ENCODE data around the gene OCA2. TPM values are rescaled to one million over a fixed set of nuclear protein-coding genes. Genes with fewer than 3 reads are reported as not detected.
"Not testable (repeated sequence)": the region's sequence is repeated elsewhere in the genome, so short reads cannot be mapped to it uniquely, and the experiment has no call there.

OCA2 gene
- polyA plus RNA-seq, 1 donor (not counting 4 experiments of a cell fraction or from before 2014, with no cell fraction given): 0.05 TPM

GRCh38 chr15:28123408-28124023 lies 24.4 kb upstream of the OCA2 start:
- Histone ChIP-seq H3K4me1 (ENCODE audit: control insufficient read depth, extremely low read depth, insufficient read depth, low read length) (peaks cover 7% of the 10 kb centered on the region), H3K36me3 (ENCODE audit: control insufficient read depth in 2 of 2, extremely low read depth in 1 of 2, insufficient read depth in 2 of 2, low read length in 2 of 2) (peaks cover 20 to 23% of the 10 kb centered on the region in 2 experiments), H3K9ac (ENCODE audit: control insufficient read depth, extremely low read depth, insufficient read depth, low read length) (no peak overlapping the region), H3K27me3 (ENCODE audit: control insufficient read depth, extremely low read depth, insufficient read depth, low read length) (no peaks in the 10 kb centered on the region), H2AFZ (ENCODE audit: control insufficient read depth, low read length) (no peak overlapping the region), H3K27ac (ENCODE audit: control insufficient read depth, insufficient read depth, low read length) (peak overlapping the region; percentile 53), H4K20me1 (ENCODE audit: control insufficient read depth, extremely low read depth, insufficient read depth, low read length) (peaks cover 3% of the 10 kb centered on the region), H3K4me2 (ENCODE audit: control insufficient read depth, extremely low read depth, insufficient read depth, low read depth, low read length) (peak overlapping the region; percentile 20), H3K9me1 (ENCODE audit: control insufficient read depth, extremely low read depth, insufficient read depth, low read length) (no peaks in the 10 kb centered on the region), H3K79me2 (ENCODE audit: control insufficient read depth, insufficient read depth, low read length) (no peaks in the 10 kb centered on the region), H3K4me3 (ENCODE audit: control insufficient read depth in 2 of 3, extremely low read depth in 1 of 3, insufficient read depth in 2 of 3, low read depth in 1 of 3, low read length in 3 of 3) (no peak overlapping the region), H3K9me3 (ENCODE audit: control insufficient read depth, low read depth, low read length) (no peaks in the 10 kb centered on the region)
- DNase-seq (ENCODE audit: low read depth, low spot score) (peak; percentile 59), FAIRE-seq (peak; percentile 74)
- TF ChIP-seq, protein P1, sequence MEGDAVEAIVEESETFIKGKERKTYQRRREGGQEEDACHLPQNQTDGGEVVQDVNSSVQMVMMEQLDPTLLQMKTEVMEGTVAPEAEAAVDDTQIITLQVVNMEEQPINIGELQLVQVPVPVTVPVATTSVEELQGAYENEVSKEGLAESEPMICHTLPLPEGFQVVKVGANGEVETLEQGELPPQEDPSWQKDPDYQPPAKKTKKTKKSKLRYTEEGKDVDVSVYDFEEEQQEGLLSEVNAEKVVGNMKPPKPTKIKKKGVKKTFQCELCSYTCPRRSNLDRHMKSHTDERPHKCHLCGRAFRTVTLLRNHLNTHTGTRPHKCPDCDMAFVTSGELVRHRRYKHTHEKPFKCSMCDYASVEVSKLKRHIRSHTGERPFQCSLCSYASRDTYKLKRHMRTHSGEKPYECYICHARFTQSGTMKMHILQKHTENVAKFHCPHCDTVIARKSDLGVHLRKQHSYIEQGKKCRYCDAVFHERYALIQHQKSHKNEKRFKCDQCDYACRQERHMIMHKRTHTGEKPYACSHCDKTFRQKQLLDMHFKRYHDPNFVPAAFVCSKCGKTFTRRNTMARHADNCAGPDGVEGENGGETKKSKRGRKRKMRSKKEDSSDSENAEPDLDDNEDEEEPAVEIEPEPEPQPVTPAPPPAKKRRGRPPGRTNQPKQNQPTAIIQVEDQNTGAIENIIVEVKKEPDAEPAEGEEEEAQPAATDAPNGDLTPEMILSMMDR (optimal IDR thresholded peaks at IDR 0.05 in 1 of 3, IDR thresholded peaks at IDR 0.05 in 1 of 3, conservative IDR thresholded peaks at IDR 0.05 in 1 of 3; ENCODE audit: extremely low read depth in 1 of 3, insufficient read depth in 2 of 3, low read length in 3 of 3): peak; percentile 64 to 76 (median 75)
- no peak for TF ChIP-seq EZH2 (IDR thresholded peaks at IDR 0.05; ENCODE audit: low read length)
- dilution Hi-C loops (cut with MboI; ENCODE audit: extremely low pct_ligation_motif_present, low sequenced_read_pairs): no loop called here

DNA sequence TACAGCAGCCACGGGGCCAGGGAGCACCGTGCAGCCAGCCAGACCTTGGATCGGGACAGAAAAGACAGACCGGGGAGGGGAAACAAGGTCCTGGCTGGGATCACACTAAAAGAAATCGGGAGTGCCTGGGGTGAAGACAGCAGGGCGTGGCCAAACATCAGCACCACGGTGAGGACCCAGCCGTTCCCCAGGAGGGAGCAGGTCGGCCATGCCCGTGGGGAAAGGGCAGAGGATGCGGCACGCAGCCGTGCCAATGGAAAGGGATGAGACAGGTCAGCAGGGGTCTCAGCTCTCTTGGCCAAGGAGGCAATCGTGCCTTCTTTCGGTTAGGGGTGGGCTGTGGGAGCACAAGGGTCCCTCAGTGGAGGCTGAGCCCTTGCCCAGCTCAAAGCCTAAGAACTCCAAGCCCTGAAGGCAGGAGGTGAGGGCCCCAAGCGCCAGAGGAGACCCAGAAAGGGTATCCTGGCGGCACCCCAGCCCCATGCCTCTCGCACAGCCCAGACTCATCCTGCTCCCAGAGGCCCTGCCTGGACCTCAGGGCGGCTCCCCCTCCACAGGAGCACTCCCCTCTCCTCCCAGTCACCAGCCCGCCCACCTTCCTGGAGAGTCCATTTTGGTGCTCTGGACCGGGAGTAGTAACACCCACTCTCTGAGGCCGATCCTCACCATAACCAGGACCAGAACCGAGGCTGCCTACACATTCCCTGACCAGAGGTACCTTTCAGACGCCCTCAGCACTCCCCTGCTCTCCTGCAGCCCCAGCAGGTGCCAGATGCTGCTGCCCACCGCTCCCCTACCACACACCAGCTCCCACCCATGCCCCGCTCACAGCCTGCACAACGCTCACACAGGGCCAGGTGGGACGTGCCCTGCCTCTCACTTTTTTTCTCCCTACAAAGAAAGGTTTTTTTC lies 23.2 kb upstream of the OCA2 start:
- H3K79me2 ChIP-seq (ENCODE audit: control insufficient read depth, insufficient read depth, low read length): no peaks in the 10 kb centered on the region
- H3K27ac ChIP-seq (ENCODE audit: control insufficient read depth, insufficient read depth, low read length): no peak overlapping the region
- H3K4me1 ChIP-seq (ENCODE audit: control insufficient read depth, extremely low read depth, insufficient read depth, low read length): peaks cover 7% of the 10 kb centered on the region
- DNase-seq (ENCODE audit: low read depth, low spot score): no peak
- no peak overlapping the region for H3K4me2 ChIP-seq (ENCODE audit: control insufficient read depth, extremely low read depth, insufficient read depth, low read depth, low read length)
- no peaks in the 10 kb centered on the region for H3K9me3 ChIP-seq (ENCODE audit: control insufficient read depth, low read depth, low read length)
- H3K9me1 ChIP-seq (ENCODE audit: control insufficient read depth, extremely low read depth, insufficient read depth, low read length): no peaks in the 10 kb centered on the region
- no peaks in the 10 kb centered on the region for H3K27me3 ChIP-seq (ENCODE audit: control insufficient read depth, extremely low read depth, insufficient read depth, low read length)
- no peak overlapping the region for H2AFZ ChIP-seq (ENCODE audit: control insufficient read depth, low read length)
- dilution Hi-C loops (cut with MboI; ENCODE audit: extremely low pct_ligation_motif_present, low sequenced_read_pairs): no loop called here
- no peak overlapping the region for H3K4me3 ChIP-seq (ENCODE audit: control insufficient read depth in 2 of 3, extremely low read depth in 1 of 3, insufficient read depth in 2 of 3, low read depth in 1 of 3, low read length in 3 of 3)
- H4K20me1 ChIP-seq (ENCODE audit: control insufficient read depth, extremely low read depth, insufficient read depth, low read length): peaks cover 3% of the 10 kb centered on the region
- TF ChIP-seq EZH2 (IDR thresholded peaks at IDR 0.05; ENCODE audit: low read length): no peak
- TF ChIP-seq, protein P1 (optimal IDR thresholded peaks at IDR 0.05 in 1 of 3, IDR thresholded peaks at IDR 0.05 in 1 of 3, conservative IDR thresholded peaks at IDR 0.05 in 1 of 3; ENCODE audit: extremely low read depth in 1 of 3, insufficient read depth in 2 of 3, low read length in 3 of 3): no peak
- H3K9ac ChIP-seq (ENCODE audit: control insufficient read depth, extremely low read depth, insufficient read depth, low read length): no peak overlapping the region
- FAIRE-seq: no peak
- peaks cover 22 to 25% of the 10 kb centered on the region in 2 experiments for H3K36me3 ChIP-seq (ENCODE audit: control insufficient read depth in 2 of 2, extremely low read depth in 1 of 2, insufficient read depth in 2 of 2, low read length in 2 of 2)

GRCh38 chr15:28121577-28121976 lies 22.5 kb upstream of the OCA2 start:
- H3K4me2 ChIP-seq (ENCODE audit: control insufficient read depth, extremely low read depth, insufficient read depth, low read depth, low read length); H3K9me3 ChIP-seq (ENCODE audit: control insufficient read depth, low read depth, low read length); DNase-seq (ENCODE audit: low read depth, low spot score); H3K27me3 ChIP-seq (ENCODE audit: control insufficient read depth, extremely low read depth, insufficient read depth, low read length); H3K9ac ChIP-seq (ENCODE audit: control insufficient read depth, extremely low read depth, insufficient read depth, low read length); H3K4me1 ChIP-seq (ENCODE audit: control insufficient read depth, extremely low read depth, insufficient read depth, low read length); H2AFZ ChIP-seq (ENCODE audit: control insufficient read depth, low read length); dilution Hi-C loops (cut with MboI; ENCODE audit: extremely low pct_ligation_motif_present, low sequenced_read_pairs); H3K27ac ChIP-seq (ENCODE audit: control insufficient read depth, insufficient read depth, low read length); FAIRE-seq; H3K4me3 ChIP-seq (ENCODE audit: control insufficient read depth in 2 of 3, extremely low read depth in 1 of 3, insufficient read depth in 2 of 3, low read depth in 1 of 3, low read length in 3 of 3); H3K9me1 ChIP-seq (ENCODE audit: control insufficient read depth, extremely low read depth, insufficient read depth, low read length); H3K79me2 ChIP-seq (ENCODE audit: control insufficient read depth, insufficient read depth, low read length); H4K20me1 ChIP-seq (ENCODE audit: control insufficient read depth, extremely low read depth, insufficient read depth, low read length): not testable (repeated sequence)
- peaks cover 23 to 29% of the 10 kb centered on the region in 2 experiments for H3K36me3 ChIP-seq (ENCODE audit: control insufficient read depth in 2 of 2, extremely low read depth in 1 of 2, insufficient read depth in 2 of 2, low read length in 2 of 2)
